Hematopoietic multipotent progenitor cell treated with erythropoietin and hydrocortisone succinate and interleukin-3 and kit ligand, for 15 days (in vitro differentiated cells): ENCODE data around the gene ENOX2.
"Not testable (repeated sequence)": the region's sequence is repeated elsewhere in the genome, so short reads cannot be mapped to it uniquely, and the experiment has no call there.

Experiments
- DNase-seq: peaks from one replicate; pipeline ENCODE4 v3.0.0-alpha.2; 2015; ENCODE audit warnings: low spot score

Gene ENOX2

GRCh38 chrX:130746709-130747342, 156.2 kb downstream of the ENOX2 start:
- DNase-seq, result no peak

DNA sequence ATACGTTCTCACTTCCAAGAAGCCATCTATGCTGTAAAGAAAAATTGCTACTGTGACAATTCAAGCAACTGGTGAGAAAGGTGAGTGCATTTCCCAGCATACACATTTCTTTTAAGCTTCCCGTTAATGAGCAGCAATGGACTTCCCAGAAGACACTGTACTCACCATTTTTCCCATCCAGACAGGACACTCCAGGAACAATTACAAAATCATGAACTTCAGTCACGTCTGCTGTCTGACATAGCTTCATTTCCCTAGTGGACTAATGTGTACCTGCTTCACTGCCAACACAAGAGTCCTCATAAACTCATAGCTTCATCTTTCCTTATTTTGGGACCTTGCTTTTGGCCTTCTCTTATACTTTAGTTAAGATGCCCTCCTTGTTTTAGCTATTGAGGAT, 156.9 kb downstream of the ENOX2 start:
- DNase-seq, result no peak

- no peak for DNase-seq
Observed at GRCh38 chrX:130741584-130741983, 161.4 kb downstream of the ENOX2 start.

GRCh38 chrX:130741151-130741550, 161.9 kb downstream of the ENOX2 start:
- DNase-seq, result no peak

DNA sequence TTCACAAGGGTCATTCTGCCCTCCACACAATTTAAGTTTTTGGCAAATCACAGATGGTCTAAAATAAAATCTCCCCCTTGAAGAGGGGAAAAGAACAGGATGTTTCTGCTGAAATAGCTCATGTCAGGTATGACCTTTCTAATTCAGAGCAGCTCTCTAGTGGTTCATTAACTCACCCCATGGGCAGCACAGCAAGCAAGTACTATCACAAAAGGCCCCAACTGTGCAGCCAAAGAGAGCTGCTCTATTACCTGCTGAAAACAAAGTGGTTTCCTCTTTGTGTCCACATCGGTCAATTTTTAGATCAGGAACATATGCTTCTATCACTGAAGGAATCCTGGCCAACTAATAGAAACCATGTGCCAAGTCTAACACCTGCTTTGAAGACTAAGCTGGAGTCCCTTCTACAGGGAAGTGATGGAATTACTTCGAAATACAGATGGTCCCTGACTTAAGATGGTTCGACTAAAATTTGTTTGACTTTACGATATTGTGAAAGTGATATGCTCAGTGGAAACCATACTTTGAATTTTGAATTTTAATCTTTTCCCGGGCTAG, 164.3 kb downstream of the ENOX2 start:
- no peak for DNase-seq

DNA sequence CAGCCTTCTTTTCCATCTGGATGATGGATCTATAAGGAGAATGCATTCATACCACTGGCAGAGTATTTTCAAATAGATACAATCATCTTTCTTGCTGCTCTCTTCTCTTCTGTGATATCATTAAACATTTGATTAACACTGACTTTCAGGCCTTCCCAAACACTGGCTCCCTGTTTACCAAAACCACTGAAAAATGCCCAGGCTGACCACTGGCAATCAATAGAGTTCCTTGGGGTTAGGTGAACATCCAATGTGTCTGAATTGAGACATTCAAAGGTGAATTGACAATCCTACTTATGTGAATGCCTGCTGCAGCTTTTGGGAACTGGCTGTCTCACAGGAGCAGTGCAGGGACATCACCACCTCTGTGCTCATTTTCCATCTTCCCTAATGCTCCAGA, 168.3 kb downstream of the ENOX2 start:
- DNase-seq, result no peak

DNA sequence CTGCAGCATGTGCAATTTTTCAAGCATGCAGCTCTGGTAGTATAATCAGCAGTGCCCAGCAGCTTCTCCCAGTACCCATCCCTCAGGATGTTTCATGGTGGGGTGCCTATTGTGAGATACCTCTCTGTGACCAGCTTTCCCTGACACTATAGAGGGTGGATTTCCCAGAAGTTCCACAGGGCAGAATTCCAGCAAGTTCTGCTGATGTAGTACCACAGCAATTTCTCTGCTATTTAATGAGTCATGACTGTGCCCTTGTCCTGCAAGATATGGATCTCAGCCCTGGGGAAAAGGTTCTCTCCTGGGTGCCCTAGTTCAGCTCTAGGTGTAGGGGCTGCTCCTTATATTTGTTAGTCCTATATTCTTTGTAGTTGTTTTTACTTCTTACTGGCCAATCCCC, 174.8 kb downstream of the ENOX2 start:
- no peak for DNase-seq

DNA sequence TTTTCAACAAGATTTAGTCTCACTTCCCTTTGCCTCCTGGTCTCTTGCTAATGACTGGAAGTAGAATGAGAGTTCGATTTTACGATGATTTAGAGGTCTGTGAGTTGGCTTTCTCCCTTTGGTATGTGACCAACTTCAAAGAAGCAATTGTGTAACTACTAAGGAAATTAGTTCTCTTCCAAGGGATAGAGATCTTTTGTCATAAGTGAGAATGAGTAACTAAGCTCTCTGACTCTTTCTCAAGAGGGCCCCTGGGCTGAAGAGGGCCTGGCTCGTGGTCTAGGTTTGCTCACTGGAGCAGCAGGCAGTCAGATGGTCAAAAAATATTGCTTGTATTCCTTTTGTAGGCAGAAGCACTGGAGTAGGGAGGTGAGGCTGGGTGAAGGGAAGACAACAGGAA, 176.3 kb downstream of the ENOX2 start:
- DNase-seq, result no peak

DNA sequence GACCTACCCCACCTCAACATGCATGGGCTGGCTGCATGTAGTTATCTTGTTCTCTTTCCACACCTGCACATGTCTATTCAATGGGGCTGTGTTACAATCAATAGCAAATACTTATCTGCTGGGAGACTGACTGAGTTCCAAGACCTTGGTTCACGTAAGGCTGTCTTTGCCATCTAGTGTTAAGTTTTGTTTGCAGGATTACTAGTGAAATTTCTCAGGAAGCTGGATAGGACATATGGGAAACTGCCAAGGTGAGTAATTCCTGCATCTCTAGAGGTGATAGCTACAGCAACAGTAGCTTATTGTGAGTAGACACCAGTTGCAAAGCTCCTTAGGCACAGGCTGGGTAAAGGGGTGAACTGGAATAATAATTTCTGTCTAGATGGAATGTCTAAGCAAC, 177.5 kb downstream of the ENOX2 start:
- DNase-seq, result no peak

DNA sequence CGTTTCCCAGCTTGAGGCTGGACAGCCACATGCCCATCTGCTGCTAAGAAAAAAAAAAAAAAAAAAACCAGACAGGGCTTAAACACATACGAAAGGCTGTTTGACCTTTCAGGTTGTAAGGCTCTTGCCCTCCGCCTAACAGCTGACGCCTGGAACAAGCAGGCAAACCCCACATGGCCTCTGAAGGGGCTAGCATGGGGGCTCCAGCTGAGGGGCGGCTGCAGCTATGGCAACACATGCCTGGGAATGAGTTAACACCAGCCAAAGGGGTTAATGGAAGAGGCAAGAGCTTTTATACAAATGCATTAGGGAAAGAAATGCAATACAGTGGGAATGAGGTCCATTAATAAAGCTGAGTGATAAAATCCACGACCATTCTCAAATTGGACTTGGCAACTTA, 183.6 kb downstream of the ENOX2 start:
- no peak for DNase-seq

- no peak for DNase-seq
Observed at GRCh38 chrX:130718137-130718536, 184.9 kb downstream of the ENOX2 start.

DNA sequence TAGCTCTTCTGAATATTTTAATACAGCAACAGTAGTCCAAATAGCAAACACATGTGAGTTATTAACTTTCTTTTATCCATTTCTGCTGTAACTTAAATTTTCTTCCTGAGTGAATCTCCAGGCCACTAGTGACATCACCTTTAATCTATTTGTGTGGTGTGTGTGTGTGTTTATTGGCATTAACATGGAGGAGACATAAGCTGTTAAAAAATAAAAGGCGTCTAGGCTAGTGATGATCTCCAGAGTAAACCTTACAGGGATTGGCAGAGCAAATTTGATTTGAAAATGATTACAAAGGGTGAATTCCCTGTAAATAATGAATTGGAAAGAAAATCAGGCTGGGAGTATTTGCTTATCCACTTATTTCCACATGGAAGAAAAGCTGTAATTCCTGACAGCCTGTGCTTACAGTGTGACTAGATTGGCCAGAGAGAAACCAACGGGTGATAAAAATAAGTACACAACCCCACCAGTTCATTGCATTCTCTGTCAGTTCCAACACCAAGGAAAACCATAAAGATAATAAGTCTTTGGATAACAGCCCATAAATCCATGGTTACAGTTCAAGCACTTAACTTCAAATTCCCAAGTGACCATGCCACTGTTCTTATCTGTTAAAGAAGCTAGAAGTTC, 186.1 kb downstream of the ENOX2 start:
- DNase-seq, result no peak

GRCh38 chrX:130716346-130716745, 186.7 kb downstream of the ENOX2 start:
- no peak for DNase-seq

GRCh38 chrX:130715299-130715698, 187.7 kb downstream of the ENOX2 start:
- no peak for DNase-seq

DNA sequence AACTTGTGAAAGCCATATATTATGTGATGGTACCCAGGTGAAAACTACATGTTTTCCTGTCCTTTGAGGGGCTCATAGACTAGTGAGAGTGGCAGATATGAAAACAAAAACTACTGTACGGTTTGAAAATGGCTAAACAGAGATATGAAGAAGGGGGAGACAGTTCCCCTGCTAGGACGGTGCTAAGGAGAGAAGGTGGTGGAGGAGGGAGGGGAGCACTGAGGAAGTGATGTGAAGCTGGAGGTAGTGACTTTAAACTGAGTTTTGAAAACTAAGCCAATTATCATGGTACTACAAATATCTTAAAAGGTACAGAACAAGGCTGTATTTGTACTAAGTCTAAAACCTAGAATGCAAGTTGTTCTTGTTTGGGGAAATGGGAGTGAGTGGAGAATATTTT, 188.3 kb downstream of the ENOX2 start:
- no peak for DNase-seq

DNA sequence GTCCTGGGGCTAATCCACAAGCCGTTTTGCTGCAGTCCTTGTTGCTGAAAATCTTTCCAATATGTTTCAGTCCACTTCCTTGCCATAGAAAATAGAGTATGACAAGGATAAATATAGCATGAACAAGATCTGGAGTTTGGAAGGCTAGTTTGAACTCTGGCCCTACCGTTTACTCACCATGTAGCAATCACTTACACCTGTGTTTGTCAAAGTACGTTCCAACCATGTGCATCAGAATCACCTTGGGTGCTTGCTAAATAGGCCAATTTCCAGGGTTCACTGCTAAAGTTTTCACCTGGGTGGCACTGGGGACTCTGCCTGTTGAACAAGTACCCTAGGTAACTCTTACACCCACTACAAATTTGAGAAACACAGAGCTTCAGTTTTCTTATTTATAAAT, 188.9 kb downstream of the ENOX2 start:
- no peak for DNase-seq

DNA sequence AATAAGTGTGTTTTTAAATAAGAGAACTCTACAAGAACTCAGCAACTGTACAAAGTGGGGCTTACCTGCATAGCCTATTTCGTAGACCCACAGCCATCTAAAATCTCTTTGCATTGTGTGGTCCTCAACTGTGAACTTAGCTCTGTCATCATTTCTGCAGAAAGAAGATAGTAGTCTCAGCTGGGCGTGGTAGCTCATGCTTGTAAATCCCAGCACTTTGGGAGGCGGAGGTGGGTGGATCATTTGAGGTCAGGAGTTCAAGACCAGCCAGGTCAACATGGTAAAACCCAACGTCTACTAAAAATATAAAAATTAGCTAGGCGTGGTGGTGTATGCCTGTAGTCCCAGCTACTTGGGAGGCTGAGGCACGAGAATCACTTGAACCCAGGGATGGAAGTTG, 193.8 kb downstream of the ENOX2 start:
- not testable (repeated sequence) for DNase-seq

GRCh38 chrX:130705591-130705990, 197.4 kb downstream of the ENOX2 start:
- DNase-seq, result no peak

DNA sequence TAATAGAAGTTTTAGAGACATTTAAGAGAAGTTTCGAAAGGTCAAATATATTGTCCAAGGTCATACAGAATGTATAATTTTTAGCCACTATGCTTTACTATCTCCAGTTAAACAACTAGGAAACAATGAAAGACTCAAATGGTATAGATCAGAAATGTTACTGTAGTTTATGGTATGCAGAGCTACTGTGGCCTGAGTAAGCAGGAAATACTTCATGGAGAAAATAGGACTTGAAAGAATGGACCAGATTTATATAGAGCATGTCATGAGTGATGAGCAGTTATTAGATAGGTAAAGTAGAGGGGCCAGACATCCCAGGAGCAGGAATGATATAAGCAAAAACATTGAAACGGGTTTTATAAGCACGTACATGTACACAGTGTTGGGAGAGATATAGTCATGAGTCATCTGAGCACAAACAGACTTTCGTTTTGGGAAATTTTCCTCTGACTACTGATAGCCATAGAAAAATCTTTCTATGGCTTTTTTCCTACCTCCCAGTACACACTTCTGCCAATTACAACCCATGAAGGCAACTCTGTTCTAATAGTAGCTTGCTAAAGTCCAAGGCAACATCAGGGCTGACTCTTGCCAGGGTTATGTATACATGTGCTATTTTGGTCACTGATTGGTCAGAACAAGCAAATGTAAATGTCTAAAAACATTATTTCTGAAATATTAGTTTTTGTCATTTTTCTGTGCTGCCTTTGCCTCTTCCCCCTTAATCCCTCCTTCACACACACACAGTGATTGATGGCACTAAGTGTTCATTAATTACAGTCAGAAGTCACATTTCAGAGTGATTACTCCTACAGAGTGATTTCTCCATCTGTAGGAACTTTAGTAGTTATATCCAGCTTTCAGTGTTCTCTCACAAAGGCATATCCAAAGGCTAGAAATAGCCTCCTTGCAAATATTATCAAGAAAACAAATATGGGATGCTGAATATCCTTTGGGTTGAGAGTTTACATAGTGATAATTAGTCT, 198.7 kb downstream of the ENOX2 start:
- DNase-seq, result no peak

- no peak for DNase-seq
Observed at GRCh38 chrX:130702867-130703707, 199.9 kb downstream of the ENOX2 start.

DNA sequence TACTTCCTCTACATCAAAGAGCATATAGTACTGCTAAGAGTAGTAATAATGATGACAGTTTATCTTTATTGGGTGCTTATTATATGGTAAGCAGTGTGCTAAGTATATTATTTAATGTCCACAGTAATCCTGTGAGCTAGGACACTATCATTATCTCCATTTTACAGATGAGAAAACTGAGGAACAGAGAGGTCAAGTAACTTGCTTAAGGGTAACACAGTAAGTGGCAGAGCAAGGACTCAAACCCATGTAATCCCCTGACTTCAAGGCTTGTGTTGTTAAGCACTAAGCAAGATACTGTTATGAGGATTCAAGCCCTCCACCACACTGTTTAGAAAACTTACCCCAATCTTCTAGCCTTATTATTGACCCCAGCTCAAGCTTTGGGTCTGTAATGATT, 202.4 kb downstream of the ENOX2 start:
- no peak for DNase-seq

GRCh38 chrX:130699618-130700017, 203.4 kb downstream of the ENOX2 start:
- DNase-seq, result no peak
